ENCODE results near the gene TP73.

DNA sequence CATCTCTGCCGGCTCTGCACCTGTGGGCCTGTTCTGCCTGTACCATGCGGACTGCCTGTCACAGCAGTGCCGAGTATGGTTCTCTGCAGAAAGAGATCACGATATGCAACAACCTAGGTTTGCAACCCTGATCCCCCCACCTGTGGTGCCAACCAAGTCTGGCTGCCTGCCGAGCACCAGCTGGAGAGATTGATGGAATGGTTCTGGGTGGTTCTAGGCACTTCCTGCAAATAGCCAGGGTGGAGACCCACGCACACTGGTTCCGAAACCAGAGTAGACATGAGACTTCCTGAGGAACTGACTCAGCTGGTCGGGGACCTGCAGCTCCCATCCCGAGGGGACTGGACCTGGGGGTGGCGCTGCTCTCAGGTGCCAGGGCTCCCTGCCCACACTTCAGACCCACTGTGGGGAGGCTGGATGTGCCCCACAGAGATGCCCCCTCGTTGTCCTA is 22.1 kb upstream of the TP73 start:
- TF ChIP-seq SUZ12 (IDR thresholded peaks at IDR 0.05; ENCODE audit: extremely low read depth, insufficient read depth, insufficient read length) (no peak), ZNF274 (IDR thresholded peaks at IDR 0.05; ENCODE audit: low read depth, low read length) (no peak)
